Measurements from ENCODE around the gene CPN2. TPM values are rescaled to one million over a fixed set of nuclear protein-coding genes. Genes with fewer than 3 reads are reported as not detected.

CPN2 gene
- total RNA-seq, 6 donors from 2014 or later, result 0.10 TPM; not detected in 5

GRCh38 chr3:194312743-194313281 lies 38.3 kb downstream of the CPN2 start:
- peak in 1 of 2 donors; percentile 45 for ATAC-seq (ENCODE audit: low FRiP score in 2 of 2)
- TF ChIP-seq CTCF (IDR thresholded peaks at IDR 0.05), result no peak
- TF ChIP-seq EP300 (IDR thresholded peaks at IDR 0.05), result no peak
- TF ChIP-seq POLR2AphosphoS5 (IDR thresholded peaks at IDR 0.05), result no peak
- TF ChIP-seq POLR2A (IDR thresholded peaks at IDR 0.05), result no peak
- no peak overlapping the region for H3K4me3 ChIP-seq
- H3K36me3 ChIP-seq, result no peaks in the 10 kb centered on the region
- peaks cover 12 to 27% (median 20%) of the 10 kb centered on the region in 4 donors for H3K4me1 ChIP-seq
- 28 to 46% methylated on average over 16 of the region's 16 CpGs for WGBS, 2 donors
- peak in 1 of 2 donors; percentile 46 for DNase-seq
- no peaks in the 10 kb centered on the region for H3K27me3 ChIP-seq
- H3K27ac ChIP-seq, result peak overlapping the region in 1 of 4 donors; percentile 36
- no peaks in the 10 kb centered on the region for H3K9me3 ChIP-seq

GRCh38 chr3:194312186-194312742 lies 38.9 kb downstream of the CPN2 start:
- ATAC-seq (ENCODE audit: low FRiP score in 2 of 2) (no peak), DNase-seq (peak in 1 of 2 donors; percentile 36)
- Histone ChIP-seq H3K4me3 (no peak overlapping the region), H3K27me3 (no peaks in the 10 kb centered on the region), H3K9me3 (no peaks in the 10 kb centered on the region), H3K4me1 (peaks cover 12 to 28% (median 20%) of the 10 kb centered on the region in 4 donors), H3K27ac (peak overlapping the region in 1 of 4 donors; percentile 64), H3K36me3 (no peaks in the 10 kb centered on the region)
- TF ChIP-seq POLR2AphosphoS5 (IDR thresholded peaks at IDR 0.05), result no peak
- no peak for TF ChIP-seq EP300 (IDR thresholded peaks at IDR 0.05)
- TF ChIP-seq POLR2A (IDR thresholded peaks at IDR 0.05), result no peak
- TF ChIP-seq CTCF (IDR thresholded peaks at IDR 0.05), result no peak
- WGBS, 2 donors, result 58 to 65% methylated on average over 7 of the region's 7 CpGs

- no peak overlapping the region for H3K27ac ChIP-seq
- TF ChIP-seq EP300 (IDR thresholded peaks at IDR 0.05), result no peak
- TF ChIP-seq POLR2A (IDR thresholded peaks at IDR 0.05), result no peak
- no peak for TF ChIP-seq POLR2AphosphoS5 (IDR thresholded peaks at IDR 0.05)
- TF ChIP-seq CTCF (IDR thresholded peaks at IDR 0.05), result no peak
- H3K4me1 ChIP-seq, result peaks cover 15 to 39% (median 28%) of the 10 kb centered on the region in 4 donors
- 94 to 96% methylated on average over 2 of the region's 2 CpGs for WGBS, 2 donors
- H3K27me3 ChIP-seq, result no peaks in the 10 kb centered on the region
- DNase-seq, result no peak
- no peaks in the 10 kb centered on the region for H3K36me3 ChIP-seq
- no peak for ATAC-seq (ENCODE audit: low FRiP score in 2 of 2)
- no peaks in the 10 kb centered on the region for H3K9me3 ChIP-seq
- no peak overlapping the region for H3K4me3 ChIP-seq
Observed at GRCh38 chr3:194311000-194311399, 40.1 kb downstream of the CPN2 start.

- WGBS, 2 donors, result 79 to 89% methylated on average over 10 to 11 of the region's 11 CpGs
- H3K27me3 ChIP-seq, result no peaks in the 10 kb centered on the region
- H3K4me3 ChIP-seq, result no peak overlapping the region
- DNase-seq (no peak), ATAC-seq (ENCODE audit: low FRiP score in 2 of 2) (no peak)
- no peak overlapping the region for H3K27ac ChIP-seq
- TF ChIP-seq POLR2A (IDR thresholded peaks at IDR 0.05) (no peak), EP300 (IDR thresholded peaks at IDR 0.05) (no peak), POLR2AphosphoS5 (IDR thresholded peaks at IDR 0.05) (no peak), CTCF (IDR thresholded peaks at IDR 0.05) (no peak)
- no peaks in the 10 kb centered on the region for H3K36me3 ChIP-seq
- H3K9me3 ChIP-seq, result no peaks in the 10 kb centered on the region
- peaks cover 9 to 34% (median 23%) of the 10 kb centered on the region in 4 donors for H3K4me1 ChIP-seq
Observed at GRCh38 chr3:194310060-194310835, 40.9 kb downstream of the CPN2 start.
